Measurements from ENCODE around the gene ARRDC4. TPM values are rescaled to one million over a fixed set of nuclear protein-coding genes. Genes with fewer than 3 reads are reported as not detected.
"Not testable (repeated sequence)": the region's sequence is repeated elsewhere in the genome, so short reads cannot be mapped to it uniquely, and the experiment has no call there.

The ARRDC4 gene
- polyA plus RNA-seq, 10 donors, result 14.7 to 28.2 (median 19.1) TPM

DNA sequence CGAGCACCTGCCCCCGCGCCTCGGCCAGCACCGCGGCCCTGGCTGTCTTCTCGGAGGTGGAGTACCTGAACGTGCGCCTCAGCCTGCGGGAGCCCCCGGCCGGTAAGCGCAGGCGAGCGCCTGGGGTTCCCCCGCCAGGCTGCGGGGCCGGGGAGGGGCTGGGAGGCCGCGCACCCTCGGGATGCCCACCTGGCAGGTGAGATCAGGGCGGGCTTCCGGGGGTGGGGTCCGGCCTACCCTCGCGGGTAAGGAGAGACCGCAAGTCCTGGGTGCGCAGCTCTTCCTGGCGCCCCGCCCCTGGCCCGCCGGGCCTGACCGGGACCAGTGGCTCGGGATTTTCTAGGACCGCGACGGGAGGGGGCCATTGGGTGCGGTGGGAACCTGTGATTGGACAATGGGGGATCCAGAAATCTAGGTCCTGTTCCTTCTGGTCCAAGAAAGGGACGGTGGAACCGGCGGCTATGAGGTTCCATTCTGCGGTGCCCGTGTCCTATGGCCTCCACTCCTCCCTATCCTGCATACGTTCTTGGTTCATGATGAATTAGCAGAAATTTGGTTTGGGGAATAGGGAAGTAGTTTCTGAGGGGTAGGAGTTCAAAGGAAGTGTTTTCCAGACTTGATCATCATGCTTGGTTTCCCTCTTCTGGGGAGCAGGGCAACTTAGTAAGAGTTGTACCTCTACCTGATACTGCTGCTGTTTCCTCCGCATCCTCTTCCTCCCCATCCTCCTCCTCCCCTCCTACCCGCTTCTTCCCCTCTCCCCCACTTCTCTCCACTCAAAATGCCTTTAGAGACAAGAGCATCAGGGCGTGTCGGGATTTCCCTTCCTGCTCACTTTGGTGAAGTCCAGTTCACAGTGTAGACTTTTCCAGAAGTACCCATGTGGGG lies 808 bp downstream of the ARRDC4 start:
- peak in 2 of 3 donors; percentile 10 to 55 for DNase-seq

DNA sequence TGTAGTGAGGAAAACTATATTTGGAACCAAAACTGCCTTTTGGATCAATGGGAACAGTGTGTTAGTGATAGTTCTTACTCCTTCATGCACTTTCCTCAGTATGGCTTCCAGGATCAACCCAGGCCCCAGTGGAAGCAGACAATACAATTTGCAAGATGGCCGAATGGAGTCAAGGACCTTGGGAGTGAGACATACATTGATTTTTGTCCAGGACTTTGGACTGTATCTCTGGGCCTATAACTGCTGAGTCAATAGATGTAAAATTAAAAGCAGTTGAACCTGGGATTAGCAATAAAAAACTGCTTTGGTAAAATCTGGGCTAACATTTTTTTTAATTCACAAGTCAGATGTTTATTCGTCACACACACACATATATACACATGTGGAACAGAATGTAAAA lies 1.8 kb downstream of the ARRDC4 start:
- no peak for DNase-seq

GRCh38 chr15:97963779-97964178 lies 3.3 kb downstream of the ARRDC4 start:
- DNase-seq, result no peak

- DNase-seq, result no peak
Observed at GRCh38 chr15:97966246-97966645, 5.7 kb downstream of the ARRDC4 start.

- DNase-seq, result peak in 2 of 3 donors; percentile 16 to 36
Observed at GRCh38 chr15:97966924-97967620, 6.6 kb downstream of the ARRDC4 start.

- DNase-seq, result no peak
Observed at GRCh38 chr15:97967881-97968280, 7.4 kb downstream of the ARRDC4 start.

DNA sequence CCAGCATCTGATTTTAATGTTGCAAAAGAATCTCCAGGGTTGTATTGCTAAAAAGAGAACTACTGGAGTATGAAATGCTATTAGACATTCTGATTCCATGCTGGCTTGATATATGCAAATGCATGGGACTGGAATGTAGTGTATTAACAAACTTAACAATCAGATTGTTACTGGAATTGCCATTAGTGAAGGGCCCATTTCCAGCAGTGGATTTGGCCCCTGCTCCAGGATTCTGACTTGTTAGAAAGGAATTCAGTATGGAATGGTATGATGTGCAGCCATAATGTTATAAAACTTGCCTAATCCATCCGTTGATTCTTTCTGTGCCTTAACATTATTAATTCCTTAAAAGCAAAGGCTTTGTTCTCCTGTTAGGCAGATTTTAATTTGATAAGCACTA lies 7.9 kb downstream of the ARRDC4 start:
- DNase-seq, result peak; percentile 17 to 72 (median 28)

DNA sequence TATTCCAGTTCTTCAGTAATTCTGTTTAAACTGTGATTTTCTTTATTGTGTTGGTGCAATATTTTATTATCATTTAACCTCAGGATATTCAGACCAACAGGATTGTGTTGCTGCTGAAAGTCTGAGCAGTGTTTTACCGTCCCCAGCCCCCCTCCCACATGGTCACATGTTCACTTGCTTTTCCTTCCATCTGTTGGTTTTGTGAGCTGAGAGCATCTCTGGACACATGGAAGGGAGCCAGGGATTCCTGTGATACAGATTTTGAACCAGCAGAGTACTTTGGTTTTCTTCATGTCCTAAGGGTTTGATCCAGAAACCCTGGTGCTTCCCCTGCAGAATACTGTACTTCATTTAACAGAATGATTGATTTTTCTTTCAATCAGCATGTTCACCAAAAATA lies 11.9 kb downstream of the ARRDC4 start:
- no peak for DNase-seq

GRCh38 chr15:97976129-97976528 lies 15.6 kb downstream of the ARRDC4 start:
- DNase-seq, result no peak

GRCh38 chr15:97976766-97977503 lies 16.4 kb downstream of the ARRDC4 start:
- DNase-seq, result no peak

DNA sequence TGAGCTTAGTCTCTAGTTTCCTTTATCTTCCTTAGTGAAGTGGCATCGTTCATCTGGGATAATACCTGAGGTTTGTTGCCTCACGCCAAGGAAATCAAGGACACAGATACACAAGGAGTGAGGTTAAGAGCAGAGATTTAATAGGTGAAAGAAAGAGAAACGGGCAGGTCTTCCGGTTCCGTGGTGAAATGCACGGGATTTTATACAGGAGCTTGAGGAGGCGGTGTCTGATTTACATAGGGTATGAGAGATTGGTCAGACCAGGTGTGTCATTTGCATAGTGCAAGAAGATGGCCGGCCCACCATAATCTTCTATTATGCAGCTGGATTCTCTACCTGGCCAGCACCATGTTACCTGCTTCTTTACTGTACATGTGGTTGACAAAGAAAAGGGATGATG lies 17.2 kb downstream of the ARRDC4 start:
- DNase-seq, result no peak

GRCh38 chr15:97978401-97979139 lies 18.1 kb downstream of the ARRDC4 start:
- DNase-seq, result no peak

- DNase-seq, result no peak
Observed at GRCh38 chr15:97979140-97979520, 18.6 kb downstream of the ARRDC4 start.

DNA sequence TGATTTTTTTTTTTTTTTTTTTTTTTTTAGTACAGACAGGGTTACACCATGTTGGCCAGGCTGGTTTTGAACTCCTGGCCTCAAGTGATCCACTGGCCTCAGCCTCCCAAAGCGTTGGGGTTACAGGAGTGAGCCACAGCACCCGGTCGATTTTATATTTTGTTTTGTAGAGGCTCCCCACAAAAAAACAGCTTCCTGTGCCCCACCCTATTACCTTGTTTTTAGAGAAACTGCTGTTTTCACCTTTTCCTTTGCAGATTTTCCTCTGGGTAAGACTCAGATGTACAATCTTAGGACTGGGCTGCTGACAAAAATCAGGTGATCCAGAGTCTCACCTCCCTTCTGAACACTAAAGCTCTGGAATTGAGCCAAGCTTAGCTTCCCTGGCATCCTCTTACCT lies 20.6 kb downstream of the ARRDC4 start:
- no peak for DNase-seq

DNA sequence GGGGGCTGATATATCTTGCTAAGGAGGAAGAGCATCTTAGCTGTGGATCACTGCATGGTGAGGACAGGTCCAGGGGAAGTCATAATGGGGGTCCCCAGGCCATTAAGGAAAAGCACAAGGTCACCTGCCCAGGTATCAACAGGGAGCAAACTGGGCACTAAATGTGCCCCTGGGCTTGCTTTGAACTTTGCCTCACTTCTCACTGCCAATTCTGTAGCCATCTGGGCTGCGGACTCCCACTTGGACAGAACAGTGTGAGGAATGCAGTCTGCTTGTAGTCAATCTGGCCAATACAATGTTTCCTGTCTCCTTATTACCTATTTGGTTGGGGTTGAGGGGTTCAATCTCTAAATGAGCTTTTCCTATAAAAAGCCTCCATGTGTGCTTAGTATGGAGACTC lies 21.3 kb downstream of the ARRDC4 start:
- no peak for DNase-seq

DNA sequence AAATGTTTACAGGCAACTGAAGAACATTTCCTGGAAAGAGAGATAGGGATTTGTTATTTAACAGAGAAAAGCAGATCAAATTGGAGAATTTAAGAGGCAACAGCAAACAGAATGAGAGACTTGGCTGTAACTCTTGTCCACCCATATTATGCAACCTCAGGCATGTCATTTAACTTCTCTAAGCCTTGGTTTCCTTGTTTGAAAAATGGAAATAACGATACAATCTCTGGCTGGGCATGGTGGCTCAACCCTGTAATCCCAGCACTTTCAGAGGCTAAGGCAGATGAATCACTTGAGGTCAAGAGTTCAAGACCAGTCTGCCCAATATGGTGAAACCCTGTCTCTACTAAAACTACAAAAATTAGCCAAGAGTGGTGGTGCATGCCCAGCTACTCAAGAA lies 23.7 kb downstream of the ARRDC4 start:
- DNase-seq, result no peak

DNA sequence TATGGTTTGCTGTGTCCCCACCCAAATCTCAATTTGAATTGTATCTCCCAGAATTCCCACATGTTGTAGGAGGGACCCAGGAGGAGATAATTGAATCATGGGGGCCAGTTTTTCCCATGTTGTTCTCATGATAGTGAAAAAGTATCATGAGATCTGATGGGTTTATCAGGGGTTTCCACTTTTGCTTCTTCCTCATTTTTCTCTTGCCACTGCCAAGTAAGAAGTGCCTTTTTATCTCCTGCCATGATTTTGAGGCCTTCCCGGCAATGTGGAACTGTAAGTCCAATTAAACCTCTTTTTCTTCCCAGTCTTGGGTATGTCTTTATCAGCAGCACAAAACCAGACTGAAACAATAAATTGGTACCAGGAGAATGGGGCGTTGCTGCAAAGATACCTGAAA lies 25.5 kb downstream of the ARRDC4 start:
- DNase-seq, result not testable (repeated sequence)

DNA sequence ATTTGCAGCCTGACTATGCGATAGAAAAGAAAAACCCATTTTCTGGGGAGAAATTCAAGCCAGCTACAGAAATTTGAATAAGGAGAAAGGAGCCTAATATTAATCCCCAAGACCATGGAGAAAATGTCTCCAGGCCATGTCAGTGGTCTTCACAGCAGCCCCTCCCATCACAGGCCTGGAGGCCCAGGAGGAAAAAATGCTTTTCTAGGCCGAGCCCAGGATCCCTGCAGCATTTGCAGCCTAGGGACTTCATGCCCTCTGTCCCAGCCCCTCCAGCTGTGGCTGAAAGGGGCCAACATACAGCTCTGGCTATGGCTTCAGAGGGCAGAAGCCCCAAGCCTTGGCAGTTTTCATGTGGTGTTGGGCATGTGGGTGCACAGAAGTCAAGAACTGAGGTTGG lies 26.3 kb downstream of the ARRDC4 start:
- no peak for DNase-seq

DNA sequence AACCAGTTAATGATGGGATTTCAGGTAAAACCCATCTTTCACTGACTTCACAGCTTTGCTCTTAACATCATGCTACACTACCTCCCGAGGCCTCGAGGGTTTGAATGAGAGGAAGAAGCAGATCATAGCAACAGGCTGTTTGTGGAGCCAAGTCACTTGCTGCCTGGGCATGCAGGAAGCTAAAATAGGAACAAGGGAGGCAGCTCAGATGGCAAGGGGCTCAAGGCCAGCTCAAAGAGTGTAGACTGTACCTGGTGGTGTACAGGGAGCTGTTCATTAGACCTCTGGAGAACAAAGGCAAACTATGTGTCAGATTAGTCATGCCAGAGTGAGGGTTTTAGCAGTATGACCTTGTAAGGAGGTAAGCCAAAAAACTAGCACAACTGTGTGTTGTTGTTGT lies 28.8 kb downstream of the ARRDC4 start:
- peak in 1 of 3 donors; percentile 10 for DNase-seq

DNA sequence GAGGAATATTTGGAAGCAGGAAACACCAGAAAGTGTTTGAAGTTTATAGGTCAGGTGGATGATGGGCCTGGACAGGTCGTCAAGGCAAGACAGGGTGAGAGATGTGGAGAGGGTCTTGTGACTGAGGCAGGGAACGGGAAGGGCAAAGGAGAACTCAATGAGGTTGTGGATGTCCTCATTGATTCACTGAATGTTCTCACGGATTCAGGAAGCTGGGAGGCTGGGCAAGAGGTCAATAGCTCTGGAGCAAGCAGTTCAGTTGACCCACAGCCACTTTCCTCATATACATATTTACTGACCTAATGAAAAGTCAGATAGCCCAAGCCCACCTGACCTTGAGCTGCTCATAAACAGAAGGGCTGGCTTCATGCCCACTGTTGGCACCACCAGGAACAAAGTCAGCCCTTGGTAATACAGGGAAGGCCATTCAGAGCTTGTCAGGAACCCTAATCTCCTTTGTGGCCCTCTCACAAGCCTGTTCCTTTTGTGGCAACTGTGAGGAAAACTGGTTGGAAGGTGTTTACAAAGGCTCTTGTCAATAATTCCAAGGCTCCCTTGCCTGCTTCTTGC lies 31.6 kb downstream of the ARRDC4 start:
- no peak for DNase-seq

DNA sequence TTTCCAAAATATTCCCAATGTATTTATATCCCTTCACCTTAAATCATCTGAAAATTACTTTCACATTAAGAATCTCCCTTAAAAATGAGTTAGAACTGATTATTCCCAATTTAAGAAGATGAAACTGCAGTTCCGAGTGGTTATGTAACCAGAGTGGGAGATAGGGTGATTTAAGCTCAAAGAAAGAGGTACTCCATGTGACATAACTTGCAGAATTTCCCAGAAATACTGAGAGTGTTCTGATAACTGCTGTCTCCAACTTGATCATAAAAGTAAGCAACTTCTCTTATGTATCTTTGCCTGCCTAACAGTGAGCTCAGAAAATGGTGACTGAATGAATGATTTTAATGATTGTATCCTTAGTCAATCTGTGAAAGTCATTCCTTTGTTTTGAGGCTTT lies 32.3 kb downstream of the ARRDC4 start:
- DNase-seq, result no peak
